RPMI8226 (cell line): ENCODE measurements around the gene PCNX4.

Source experiments
- DNase-seq: peaks from one replicate; pipeline ENCODE4 v3.0.0-alpha.2; 2015

Gene PCNX4

GRCh38 chr14:60212503-60213371 lies 121.0 kb downstream of the PCNX4 start:
- DNase-seq: no peak

- no peak for DNase-seq
Observed at GRCh38 chr14:60214003-60214402, 122.3 kb downstream of the PCNX4 start.

- DNase-seq: no peak
Observed at GRCh38 chr14:60214415-60215126, 122.8 kb downstream of the PCNX4 start.

- DNase-seq: no peak
Observed at GRCh38 chr14:60215127-60215444, 123.4 kb downstream of the PCNX4 start.

GRCh38 chr14:60215520-60216420 lies 124.0 kb downstream of the PCNX4 start:
- no peak for DNase-seq

GRCh38 chr14:60217713-60218112 lies 126.0 kb downstream of the PCNX4 start:
- DNase-seq: no peak
